GM10847 (cell line): ENCODE measurements around the gene NPC2.

Experiments used
- POLR2A ChIP-seq: IDR thresholded peaks from 2 replicates; pipeline ENCODE4 v1.6.1; 2011; ENCODE audit not compliant: insufficient read length; ENCODE audit errors: extremely low read depth

The NPC2 gene

DNA sequence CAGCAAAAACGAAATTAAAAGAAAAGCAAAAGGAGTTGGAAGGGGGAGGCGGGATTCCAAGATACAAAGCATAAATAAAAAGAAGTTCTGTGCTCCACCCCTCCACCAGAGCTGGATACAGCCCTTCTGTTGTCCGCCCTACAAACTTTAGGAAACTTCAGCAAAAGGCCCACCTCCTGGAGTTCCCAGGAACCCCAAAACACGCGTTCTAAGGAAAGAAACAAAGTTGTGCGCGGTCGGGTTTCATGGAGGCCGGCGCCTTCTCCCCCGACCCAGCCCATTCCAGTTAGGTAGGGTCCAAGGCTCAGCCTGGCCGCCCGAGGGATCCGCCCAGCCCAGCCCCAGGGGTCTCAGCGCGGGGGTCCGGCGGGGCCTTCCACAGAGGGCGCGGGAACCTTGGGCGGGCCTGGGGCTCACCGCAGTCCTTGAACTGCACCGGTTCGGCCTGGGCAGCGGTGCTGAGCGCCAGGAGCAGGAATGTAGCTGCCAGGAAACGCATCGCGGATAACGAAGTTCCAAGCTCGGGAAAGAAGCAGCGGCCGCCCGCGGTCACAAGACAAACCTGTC lies at the start of gene NPC2:
Gene NPC2 (minus strand): TSS at position 530 of the 567 bp plus-strand sequence. CDS start 31 bp downstream, at position 499.
- peak; percentile 37 for TF ChIP-seq POLR2A

DNA sequence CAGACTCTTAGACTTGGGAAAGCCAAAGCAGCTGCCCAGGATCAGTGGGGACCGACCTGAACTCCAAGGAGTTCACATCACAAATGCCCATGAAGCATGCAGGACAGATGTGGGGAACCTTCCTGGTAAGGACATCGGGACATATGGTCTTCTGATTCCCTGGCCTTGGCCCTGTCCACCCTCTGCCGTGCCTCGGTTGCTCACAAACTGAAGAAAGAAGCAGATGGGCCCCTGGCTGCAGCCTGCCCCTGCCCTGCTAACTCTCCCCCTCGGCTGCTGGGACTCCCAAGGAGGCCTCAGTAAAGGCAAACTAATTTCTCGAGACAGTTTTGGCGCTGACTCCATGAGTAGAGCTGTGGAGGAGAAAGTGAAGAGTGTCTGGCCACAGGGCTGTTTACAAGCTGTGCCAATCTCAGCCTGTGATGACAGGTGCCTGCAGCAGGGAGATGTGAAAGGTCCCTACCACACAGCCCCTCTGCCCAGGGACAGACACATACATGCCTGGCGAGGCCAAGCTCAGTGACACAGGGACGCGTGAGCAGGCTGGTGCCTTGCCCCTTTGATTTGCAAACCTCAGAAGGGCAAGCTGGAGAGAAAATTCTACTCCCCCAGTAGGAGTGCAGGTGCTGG lies 49.1 kb upstream of the NPC2 start:
- TF ChIP-seq POLR2A, result no peak

DNA sequence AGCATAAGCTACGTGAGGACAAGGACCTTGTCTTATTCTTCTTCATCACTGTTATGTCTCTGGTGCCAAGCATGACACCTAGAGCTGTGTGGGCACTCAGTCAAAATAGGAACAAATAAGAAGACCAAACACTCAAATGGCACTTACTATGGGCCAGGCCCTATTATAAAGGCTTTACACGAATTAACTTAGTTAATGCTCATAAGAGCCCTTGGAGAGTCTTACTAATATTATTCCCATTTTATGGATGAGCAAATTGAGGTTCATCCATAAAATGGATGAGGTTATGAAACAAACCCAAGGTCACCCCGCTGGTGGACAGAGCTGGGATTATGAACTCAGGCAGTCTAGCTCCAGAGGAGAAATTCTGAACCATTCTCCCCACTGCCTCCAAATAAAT lies 48.1 kb upstream of the NPC2 start:
- no peak for TF ChIP-seq POLR2A

DNA sequence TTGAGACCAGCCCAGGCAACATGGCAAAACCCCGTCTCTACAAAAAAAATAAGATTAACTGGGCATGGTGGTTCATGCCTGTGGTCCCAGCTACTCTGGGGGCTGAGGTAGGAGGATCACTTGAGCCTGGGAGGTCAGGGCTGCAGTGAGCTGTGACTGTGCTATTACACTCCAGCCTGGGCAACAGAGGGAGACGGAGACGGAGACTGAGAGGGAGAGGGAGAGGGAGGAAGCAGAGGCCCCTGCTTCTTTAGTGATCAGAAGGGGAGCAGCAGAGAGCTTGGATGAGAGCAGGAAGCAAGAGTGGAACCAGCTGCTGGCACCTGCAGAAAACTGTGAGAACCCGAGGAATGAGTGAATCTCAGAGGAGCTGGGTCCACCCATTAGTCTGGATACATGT lies 46.4 kb upstream of the NPC2 start:
- no peak for TF ChIP-seq POLR2A

DNA sequence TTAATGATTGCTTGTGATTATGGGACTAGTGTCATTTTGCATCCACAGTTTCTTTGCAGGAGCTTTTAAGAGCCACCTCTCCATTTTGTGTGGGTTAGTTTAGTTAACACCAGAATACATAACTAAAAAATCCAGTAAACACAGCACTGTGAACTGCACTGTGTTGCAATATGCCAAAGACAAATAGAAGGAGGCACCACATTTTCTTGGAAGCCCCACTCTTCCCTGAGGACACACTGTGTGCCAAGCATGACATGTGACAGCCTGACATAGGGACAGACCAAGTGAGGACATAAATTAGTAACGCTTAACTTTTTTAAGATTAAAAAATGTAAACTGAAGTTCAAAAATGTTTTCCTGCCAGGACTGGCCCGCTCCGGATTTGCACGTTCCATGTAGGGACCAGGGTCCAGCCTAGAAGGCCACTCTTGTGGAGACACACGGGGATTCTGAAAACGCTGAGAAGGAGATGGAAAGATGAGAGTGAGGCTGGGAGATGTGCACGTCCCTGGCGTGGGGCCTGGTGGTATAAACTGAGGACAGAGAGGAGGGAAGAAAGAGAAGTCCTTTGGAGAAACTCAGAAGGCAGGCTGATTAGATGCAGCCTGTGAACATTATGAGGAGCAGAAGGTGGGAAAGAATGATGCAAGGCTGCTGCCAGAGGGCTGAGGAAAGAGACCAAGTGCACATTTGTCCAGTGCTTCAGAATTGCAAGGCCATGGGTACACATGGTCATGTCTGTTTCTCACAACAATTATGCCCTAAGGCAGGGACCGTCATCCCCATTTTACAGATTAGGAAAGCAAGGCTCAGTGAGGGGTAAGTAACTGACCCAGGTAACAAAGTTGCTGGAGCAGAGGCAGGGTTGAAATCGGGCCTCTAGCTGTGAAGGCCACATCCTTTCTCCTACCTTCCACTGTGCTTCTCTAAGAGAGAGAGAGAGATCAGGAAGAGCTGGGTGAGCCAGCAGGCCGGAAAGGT lies 45.6 kb upstream of the NPC2 start:
- no peak for TF ChIP-seq POLR2A

DNA sequence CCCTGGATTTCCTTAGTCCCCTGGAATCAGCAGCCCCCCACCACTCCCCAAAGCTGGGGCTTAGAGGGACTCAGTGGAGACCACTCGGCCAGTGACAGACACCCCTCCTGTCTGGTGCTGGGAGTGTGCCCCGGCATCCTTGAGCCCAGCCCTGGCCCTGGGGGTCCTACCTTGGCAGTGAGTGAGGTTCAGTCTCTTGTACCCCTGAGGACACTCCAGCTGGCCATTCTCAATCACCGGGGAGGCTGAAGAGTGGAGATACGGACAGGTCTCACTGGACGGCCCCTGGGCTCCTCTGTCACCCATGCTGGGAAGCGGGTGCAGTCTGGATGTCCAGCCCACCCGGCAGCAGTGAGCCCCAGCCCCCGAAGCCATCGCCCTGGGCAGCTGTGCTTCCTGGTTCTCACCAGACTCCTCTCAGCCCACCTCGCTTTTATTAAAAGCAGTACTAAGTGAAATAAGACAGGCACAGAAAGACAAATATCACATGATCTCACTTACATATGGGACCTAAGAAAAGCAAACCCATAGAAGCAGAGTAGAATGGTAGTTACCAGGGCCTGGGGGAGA lies 42.7 kb upstream of the NPC2 start:
- TF ChIP-seq POLR2A, result no peak

DNA sequence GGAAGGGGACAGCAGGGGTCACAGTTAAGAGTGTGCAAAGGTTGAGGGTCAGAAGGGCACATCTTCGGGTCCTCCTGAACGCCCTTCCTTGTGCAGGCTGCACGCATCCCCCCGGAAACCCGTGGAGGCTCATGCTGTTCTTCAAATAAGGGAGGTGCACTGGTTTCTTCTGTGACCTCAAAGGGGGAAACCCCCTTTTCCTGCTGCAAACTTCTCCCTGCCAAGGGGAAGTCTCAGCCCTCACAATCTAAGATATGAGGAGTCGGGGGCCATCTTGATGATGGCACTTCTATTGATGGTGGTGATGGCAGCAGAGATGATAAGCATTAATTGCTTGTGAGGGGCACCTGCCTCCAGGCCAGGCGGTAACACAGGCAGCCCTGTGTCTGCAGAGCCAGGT lies 40.5 kb upstream of the NPC2 start:
- TF ChIP-seq POLR2A, result no peak

DNA sequence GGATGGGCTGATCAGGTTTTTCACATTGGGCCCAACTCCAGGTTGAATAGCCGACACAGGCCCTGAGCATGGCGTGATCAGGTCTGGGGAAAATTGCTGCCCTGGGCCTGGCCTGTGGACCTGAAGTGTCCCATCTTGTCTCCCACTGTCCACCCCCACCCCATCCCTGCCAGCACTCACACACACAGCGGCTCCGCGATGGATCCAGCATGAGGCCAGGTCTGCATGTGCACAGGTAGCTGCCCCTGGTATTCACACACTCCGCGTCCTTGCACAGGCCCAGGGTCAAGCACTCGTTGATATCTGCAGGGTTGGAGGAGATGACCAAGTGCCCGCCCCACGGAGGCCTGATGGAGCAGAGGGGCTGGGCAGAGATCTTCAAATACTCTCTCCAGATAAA lies 39.1 kb upstream of the NPC2 start:
- no peak for TF ChIP-seq POLR2A

DNA sequence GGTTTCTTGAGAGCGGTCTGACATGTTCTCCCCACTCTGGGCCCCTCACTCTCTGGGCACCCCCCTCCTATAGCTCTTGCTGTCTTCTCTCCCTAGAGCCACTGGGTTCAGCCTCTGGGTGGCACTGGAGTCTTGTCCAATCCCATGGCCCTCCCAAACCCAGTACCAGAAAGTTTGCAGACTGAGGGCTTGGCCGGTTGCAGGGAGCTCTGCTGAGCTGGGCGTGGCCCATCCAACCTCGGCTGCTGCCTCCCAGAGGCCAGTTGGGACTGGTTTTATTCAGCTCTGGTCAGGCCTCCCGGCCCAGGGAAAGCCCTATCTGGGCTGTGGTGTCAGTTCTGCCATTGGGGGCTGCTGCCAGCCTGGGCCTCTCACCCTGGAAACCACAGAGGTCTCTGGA lies 38.4 kb upstream of the NPC2 start:
- no peak for TF ChIP-seq POLR2A

DNA sequence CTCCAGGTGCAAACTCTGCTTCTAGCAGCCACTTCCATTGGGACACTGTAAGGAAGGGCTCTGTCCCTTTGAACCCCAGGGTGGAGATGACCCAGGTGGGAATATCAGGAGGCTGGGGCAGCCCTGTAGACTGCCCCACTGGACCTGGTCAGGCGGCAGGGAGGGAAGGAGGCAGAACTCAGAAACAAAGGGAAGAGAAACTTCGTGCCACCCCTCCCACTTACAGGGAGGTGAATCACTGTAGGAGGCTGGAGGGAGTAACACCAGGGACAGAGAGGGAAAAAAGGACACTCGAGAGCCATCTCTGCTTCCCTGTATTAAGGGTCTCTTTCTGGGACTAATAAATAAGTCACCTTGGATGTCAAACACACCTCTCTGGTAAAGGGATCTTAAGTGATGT lies 37.9 kb upstream of the NPC2 start:
- no peak for TF ChIP-seq POLR2A

DNA sequence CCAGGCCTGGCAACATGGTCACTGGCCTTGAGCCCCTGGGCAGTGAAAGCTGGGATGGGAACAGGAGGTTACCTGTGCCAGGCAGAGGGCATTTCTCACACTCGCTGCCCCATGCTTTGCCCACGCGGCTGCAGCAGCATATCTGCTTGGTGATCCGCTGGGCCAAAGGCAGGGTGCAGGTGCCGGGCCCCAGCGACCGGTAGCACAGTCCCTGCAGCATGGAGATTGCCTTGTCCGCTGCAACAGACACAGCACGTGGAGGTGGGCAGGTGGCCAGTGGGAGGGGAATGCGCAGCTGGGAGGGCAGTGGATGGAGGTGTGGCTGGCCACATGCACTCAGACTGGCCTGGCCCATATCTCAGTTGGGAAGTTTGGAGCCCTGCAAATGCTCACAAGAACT lies 35.8 kb upstream of the NPC2 start:
- TF ChIP-seq POLR2A, result no peak

DNA sequence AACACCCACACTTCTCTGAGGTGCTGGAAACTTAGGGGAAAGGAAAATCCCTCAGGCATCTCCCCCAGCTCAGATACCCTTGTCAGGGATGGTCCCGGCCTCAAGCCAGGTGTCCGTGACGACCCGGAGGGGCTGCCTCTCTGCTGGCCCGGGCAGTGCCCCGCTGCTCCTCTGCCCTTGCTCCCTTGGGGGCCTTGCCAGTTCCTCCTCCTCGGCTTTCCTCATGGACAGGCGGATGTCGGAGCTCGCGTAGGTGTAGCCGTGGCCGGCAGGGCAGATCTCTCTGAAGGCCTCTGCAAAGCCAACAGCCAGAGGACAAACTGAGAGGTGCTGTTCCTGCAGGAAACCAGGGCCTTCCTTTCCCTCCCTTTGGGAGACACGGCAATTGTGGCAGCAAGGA lies 35.3 kb upstream of the NPC2 start:
- TF ChIP-seq POLR2A, result no peak

DNA sequence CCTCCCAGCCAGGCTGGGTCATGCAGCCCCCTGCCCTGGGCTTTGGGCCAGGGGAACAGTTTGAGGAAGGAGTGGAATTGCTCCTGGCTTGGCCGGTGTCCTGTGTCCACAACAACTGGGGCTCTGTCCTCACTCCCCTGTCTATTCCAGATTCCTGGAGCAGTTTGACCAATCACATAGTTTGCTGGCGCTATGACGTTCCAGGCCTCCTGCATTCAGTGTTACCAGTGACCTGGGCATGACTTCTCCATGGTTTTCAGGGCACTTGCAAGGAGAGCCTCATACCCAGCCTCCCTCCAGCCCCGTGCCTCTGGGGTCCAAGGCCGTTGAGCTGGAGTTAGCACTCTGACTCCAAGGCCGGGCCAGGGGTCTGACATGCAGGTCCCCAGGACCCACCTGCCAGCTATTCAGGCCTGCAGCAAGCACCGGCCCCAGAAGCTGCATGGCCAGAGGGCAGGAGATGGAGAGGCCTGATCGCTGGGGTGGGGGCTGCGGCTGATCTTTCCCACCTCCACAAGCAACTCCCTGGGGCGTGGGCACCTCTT lies 34.7 kb upstream of the NPC2 start:
- TF ChIP-seq POLR2A, result no peak

DNA sequence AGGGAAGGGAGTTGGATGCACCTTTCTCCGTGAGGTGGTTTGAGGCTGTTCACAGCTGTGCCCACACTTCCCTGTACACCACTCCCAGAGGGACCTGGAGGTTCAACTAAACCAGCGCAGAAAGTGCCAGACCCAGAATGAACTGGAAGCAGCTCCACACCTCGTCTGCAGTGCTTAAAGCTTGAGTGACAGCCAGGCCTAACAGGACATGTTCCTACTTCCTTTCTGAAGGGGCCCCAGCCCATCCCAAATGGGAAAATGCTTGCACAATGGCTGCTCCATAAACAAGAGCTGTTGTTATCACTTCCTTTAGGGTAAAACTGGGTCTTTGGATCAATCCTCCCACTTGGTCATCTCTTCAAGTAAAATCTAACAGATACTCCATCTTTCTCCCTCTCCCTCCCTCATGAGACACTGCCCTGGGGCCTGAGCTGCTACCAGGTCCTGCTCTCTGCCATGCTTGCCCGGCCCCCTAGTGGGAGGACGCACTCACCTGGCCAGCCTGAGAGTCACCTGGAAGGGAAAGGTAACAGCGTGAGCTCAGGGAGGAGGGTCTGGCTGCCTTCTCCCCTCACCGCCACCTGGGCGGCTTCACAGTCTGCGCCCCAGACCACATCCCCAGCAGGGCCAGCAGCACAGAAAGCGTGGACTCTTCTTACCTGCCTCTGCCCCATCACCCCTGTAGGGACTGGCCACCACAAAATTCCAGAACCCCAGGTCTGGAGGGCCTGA lies 33.9 kb upstream of the NPC2 start:
- TF ChIP-seq POLR2A, result no peak

DNA sequence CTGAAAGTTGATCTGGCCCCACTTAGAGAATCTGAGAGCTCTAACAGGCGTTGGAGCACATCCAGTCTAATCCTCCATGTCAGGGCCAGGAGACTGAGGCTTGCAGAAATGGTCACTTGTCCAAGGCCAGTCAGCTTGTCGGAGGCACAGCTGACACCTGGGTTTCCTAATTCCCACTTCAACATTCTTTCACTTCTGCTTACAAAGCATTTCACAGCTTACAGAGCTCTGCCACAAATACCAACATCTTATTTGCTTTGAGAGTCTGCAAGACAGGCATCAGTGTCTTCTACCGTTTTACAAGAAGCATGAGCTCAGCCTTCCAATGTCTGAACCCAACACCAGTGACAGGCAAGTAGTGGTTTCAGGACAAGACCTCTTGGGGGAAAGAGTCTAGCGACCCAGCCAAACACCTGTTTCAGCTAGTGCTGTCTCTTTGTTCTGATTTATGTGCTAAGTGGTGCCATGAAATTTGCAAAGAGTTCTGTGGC lies 32.3 kb upstream of the NPC2 start:
- no peak for TF ChIP-seq POLR2A

DNA sequence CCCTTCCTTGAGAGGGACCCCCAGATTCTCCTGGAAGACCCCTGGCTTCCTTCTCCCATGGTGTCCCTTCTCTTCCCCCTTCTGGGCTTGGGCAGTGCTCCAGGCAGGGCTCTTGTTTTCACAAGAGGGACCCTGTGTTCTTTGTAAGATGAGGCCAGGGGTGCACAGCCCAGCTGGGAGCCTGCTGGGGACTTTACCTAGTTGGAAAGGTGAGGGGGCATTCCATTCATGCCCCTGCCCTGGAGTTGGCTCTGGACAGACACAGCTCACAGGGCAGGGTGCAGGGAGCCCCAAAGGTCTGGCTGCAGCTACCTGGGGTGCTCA lies 31.7 kb upstream of the NPC2 start:
- no peak for TF ChIP-seq POLR2A
